ENCODE data around the gene ZFC3H1.

GRCh38 chr12:71693126-71693525 is 29.5 kb upstream of the ZFC3H1 start:
- no peak for TF ChIP-seq CTCF (IDR thresholded peaks at IDR 0.05)
- no peak for TF ChIP-seq POLR2AphosphoS5 (IDR thresholded peaks at IDR 0.05)
- no peak for TF ChIP-seq POLR2A (IDR thresholded peaks at IDR 0.05)
- TF ChIP-seq EP300 (IDR thresholded peaks at IDR 0.05) = no peak
